Ishikawa (cell line): ENCODE data around the gene BCAN.

Experiments
- EP300 ChIP-seq: IDR thresholded peaks from 2 replicates; pipeline ENCODE4 v1.6.1; 2012; ENCODE audit warnings: borderline replicate concordance
- FOXM1 ChIP-seq: IDR thresholded peaks from 2 replicates; pipeline ENCODE4 v1.6.1; 2012; ENCODE audit warnings: low read depth, borderline replicate concordance
- NFIC ChIP-seq: IDR thresholded peaks from 2 replicates; pipeline ENCODE4 v1.6.1; 2012
- YY1 ChIP-seq: IDR thresholded peaks from 2 replicates; pipeline ENCODE4 v1.6.1; 2012; ENCODE audit warnings: low read depth
- TF ChIP-seq, protein P1 (sequence below): IDR thresholded peaks from 2 replicates; pipeline ENCODE4 v1.6.1; 2012; ENCODE audit warnings: low read depth, mild to moderate bottlenecking

DNA sequence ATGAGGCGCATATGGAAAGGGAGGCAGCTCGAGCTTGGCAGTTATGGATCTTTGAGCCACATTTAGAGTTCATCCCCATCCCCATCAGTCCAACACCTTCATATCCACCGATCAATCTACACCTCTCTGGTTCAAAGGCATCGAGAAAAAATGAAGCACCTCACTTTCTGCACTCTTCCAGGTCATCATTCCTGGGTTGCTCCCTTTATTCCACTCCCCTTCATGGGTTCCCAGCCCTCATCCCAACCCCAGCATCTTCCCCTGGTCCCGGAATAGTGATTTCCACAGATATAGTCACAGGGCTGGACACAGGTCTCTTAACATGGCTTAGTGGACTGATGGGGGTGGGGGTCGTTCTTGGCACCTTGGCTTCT is 22.3 kb upstream of the BCAN start:
- TF ChIP-seq, protein P1, sequence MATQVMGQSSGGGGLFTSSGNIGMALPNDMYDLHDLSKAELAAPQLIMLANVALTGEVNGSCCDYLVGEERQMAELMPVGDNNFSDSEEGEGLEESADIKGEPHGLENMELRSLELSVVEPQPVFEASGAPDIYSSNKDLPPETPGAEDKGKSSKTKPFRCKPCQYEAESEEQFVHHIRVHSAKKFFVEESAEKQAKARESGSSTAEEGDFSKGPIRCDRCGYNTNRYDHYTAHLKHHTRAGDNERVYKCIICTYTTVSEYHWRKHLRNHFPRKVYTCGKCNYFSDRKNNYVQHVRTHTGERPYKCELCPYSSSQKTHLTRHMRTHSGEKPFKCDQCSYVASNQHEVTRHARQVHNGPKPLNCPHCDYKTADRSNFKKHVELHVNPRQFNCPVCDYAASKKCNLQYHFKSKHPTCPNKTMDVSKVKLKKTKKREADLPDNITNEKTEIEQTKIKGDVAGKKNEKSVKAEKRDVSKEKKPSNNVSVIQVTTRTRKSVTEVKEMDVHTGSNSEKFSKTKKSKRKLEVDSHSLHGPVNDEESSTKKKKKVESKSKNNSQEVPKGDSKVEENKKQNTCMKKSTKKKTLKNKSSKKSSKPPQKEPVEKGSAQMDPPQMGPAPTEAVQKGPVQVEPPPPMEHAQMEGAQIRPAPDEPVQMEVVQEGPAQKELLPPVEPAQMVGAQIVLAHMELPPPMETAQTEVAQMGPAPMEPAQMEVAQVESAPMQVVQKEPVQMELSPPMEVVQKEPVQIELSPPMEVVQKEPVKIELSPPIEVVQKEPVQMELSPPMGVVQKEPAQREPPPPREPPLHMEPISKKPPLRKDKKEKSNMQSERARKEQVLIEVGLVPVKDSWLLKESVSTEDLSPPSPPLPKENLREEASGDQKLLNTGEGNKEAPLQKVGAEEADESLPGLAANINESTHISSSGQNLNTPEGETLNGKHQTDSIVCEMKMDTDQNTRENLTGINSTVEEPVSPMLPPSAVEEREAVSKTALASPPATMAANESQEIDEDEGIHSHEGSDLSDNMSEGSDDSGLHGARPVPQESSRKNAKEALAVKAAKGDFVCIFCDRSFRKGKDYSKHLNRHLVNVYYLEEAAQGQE: no peak
- no peak for TF ChIP-seq NFIC
- TF ChIP-seq FOXM1: no peak
- no peak for TF ChIP-seq EP300
- no peak for TF ChIP-seq YY1
